HepG2 (cell line): ENCODE measurements around the gene TAS1R1. TPM values are rescaled to one million over a fixed set of nuclear protein-coding genes. Genes with fewer than 3 reads are reported as not detected.

Experiments used
- ELK4 ChIP-seq: sonication (generic); formaldehyde crosslinking; IDR thresholded peaks from 2 replicates; pipeline ENCODE4 v1.9.0; 2021; ENCODE audit warnings: missing genetic modification reagents, borderline replicate concordance
- FOXP1 ChIP-seq, 2 experiments: fragments of 450-650 bp in 1 of 2; IDR thresholded peaks; 2 replicates each; pipeline ENCODE4 v1.6.1; 2017 to 2018; ENCODE audit warnings: antibody characterized with exemption in 1 of 2
- HOXA3 ChIP-seq: sonication (generic); formaldehyde crosslinking; IDR thresholded peaks from 2 replicates; pipeline ENCODE4 v1.5.0; 2020; ENCODE audit warnings: missing genetic modification reagents
- JUN ChIP-seq: sonication (generic); formaldehyde crosslinking; IDR thresholded peaks from 2 replicates; pipeline ENCODE4 v1.4.0; 2020; ENCODE audit warnings: mild to moderate bottlenecking, missing genetic modification reagents
- KAT2B ChIP-seq: fragments of 150-350 bp; IDR thresholded peaks from 2 replicates; pipeline ENCODE4 v1.6.1; 2014; ENCODE audit warnings: low read depth, low read length, borderline replicate concordance
- KDM4B ChIP-seq: sonication (generic); formaldehyde crosslinking; IDR thresholded peaks from 2 replicates; pipeline ENCODE4 v1.4.0; 2020; ENCODE audit warnings: missing genetic modification reagents
- MAFG ChIP-seq: sonication (generic); formaldehyde crosslinking; IDR thresholded peaks from 2 replicates; pipeline ENCODE4 v1.5.1; 2020; ENCODE audit warnings: mild to moderate bottlenecking, missing genetic modification reagents
- NR1H2 ChIP-seq: sonication (generic); formaldehyde crosslinking; IDR thresholded peaks from 2 replicates; pipeline ENCODE4 v1.8.1; 2022; ENCODE audit warnings: low read depth, missing genetic modification reagents, borderline replicate concordance
- PAWR ChIP-seq: sonication (generic); formaldehyde crosslinking; IDR thresholded peaks from 2 replicates; pipeline ENCODE4 v1.4.0; 2020; ENCODE audit warnings: missing genetic modification reagents, mild to moderate bottlenecking, borderline replicate concordance
- TBP ChIP-seq: sonication (generic); formaldehyde crosslinking; IDR thresholded peaks from 2 replicates; pipeline ENCODE4 v1.5.0; 2020; ENCODE audit warnings: missing genetic modification reagents
- ZBTB33 ChIP-seq: sonication (generic); formaldehyde crosslinking; IDR thresholded peaks from 2 replicates; pipeline ENCODE4 v1.4.0; 2020; ENCODE audit warnings: missing genetic modification reagents
- ZBTB37 ChIP-seq: sonication (generic); formaldehyde crosslinking; IDR thresholded peaks from 2 replicates; pipeline ENCODE4 v1.4.0; 2020; ENCODE audit warnings: mild to moderate bottlenecking, missing genetic modification reagents
- ZFP37 ChIP-seq: sonication (generic); formaldehyde crosslinking; IDR thresholded peaks from 2 replicates; pipeline ENCODE4 v1.4.0; 2020; ENCODE audit warnings: missing genetic modification reagents, borderline replicate concordance
- ZNF282 ChIP-seq: fragments of 450-650 bp; IDR thresholded peaks from 2 replicates; pipeline ENCODE4 v1.6.1; 2018; ENCODE audit not compliant: partially characterized antibody
- ZNF432 ChIP-seq: sonication (generic); formaldehyde crosslinking; IDR thresholded peaks from 2 replicates; pipeline ENCODE4 v1.5.0; 2020; ENCODE audit warnings: missing genetic modification reagents, mild to moderate bottlenecking, borderline replicate concordance
- ZNF460 ChIP-seq: sonication (generic); formaldehyde crosslinking; IDR thresholded peaks from 2 replicates; pipeline ENCODE4 v1.5.1; 2020; ENCODE audit warnings: missing genetic modification reagents, mild to moderate bottlenecking, borderline replicate concordance
- ZNF558 ChIP-seq: sonication (generic); formaldehyde crosslinking; IDR thresholded peaks from 2 replicates; pipeline ENCODE4 v1.9.0; 2022; ENCODE audit warnings: mild to moderate bottlenecking, missing genetic modification reagents, borderline replicate concordance
- ZNF577 ChIP-seq: sonication (generic); formaldehyde crosslinking; IDR thresholded peaks from 2 replicates; pipeline ENCODE4 v1.4.0; 2020; ENCODE audit warnings: mild to moderate bottlenecking, low read depth, missing genetic modification reagents, borderline replicate concordance
- ZNF850 ChIP-seq: sonication (generic); formaldehyde crosslinking; conservative IDR thresholded peaks from 2 replicates; pipeline ENCODE4 v1.9.0; 2021; ENCODE audit warnings: mild to moderate bottlenecking, missing genetic modification reagents
- polyA plus RNA-seq, 8 experiments: library from polyadenylated mRNA; depleted of rRNA in 3 of 8; stranded (reverse) in 7 of 8; unstranded in 1 of 8; fragments of >200 nt; fragmentation: Illumina TruSeq in 4 of 8; extraction: Trizol in 4 of 8; gene quantifications; 2 replicates each; pipeline versions ENCODE4 v1.2.1 to v1.2.3, GENCODE V29; 2011 to 2016; ENCODE audit warnings: low read depth in 4 of 8, missing spikeins in 1 of 8, mixed read lengths in 1 of 8; ENCODE audit not compliant: insufficient read depth in 1 of 8
- total RNA-seq, 5 experiments: library from RNA; depleted of rRNA; stranded (reverse); fragments of >200 nt; fragmentation: Illumina TruSeq; extraction: Trizol; gene quantifications; 2 replicates each; pipeline ENCODE4 v1.2.3, GENCODE V29; 2016; ENCODE audit warnings: low read depth in 1 of 5
- TF ChIP-seq, protein P1 (sequence below): sonication (generic); formaldehyde crosslinking; IDR thresholded peaks from 2 replicates; pipeline ENCODE4 v1.4.0; 2020; ENCODE audit warnings: missing genetic modification reagents
- TF ChIP-seq, protein P2 (sequence below): sonication (generic); formaldehyde crosslinking; IDR thresholded peaks from 2 replicates; pipeline ENCODE4 v1.8.1; 2023; ENCODE audit warnings: mild to moderate bottlenecking, moderate library complexity, missing genetic modification reagents

Gene TAS1R1
- total and polyA plus RNA-seq, 2 of the 13 experiments (the other 11 are each of a cell fraction or from before 2014, with no cell fraction given), result 1.4 to 1.6 TPM

DNA sequence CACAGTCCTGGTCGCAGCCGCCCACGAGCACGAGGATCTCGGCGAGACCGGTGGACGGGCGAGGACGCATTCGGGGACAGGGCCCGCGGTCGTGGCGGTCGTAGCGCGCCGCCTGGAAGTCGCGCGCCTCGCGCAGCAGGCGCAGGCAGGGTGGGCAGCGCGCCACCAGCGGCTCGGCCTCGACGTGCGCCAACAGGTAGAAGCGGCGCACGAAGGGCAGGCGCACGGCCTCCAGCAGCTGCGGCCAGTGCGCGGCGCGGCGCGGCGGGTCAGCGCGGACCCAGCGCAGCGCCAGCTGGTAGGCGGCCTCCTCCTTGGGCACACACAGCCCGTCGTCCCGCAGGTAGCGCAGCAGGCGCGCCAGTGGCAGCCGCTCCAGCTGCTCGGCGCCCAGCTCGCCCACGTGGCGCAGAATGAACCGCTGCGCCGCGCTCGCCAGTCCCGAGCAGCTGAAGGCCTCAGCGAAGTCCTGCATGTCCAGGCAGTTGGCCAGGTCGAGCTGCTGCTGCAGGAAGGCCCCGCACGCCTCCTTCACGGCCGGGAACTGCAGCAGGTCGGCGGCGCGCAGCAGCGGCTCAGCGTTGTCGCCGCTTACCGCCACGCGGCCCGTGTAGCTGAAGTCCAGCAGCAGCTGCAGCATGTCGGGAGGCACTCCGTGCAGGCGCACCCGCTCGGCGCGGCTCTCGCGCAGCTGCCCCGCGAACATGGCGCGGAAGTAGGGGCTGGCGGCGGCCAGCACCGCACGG, 47.0 kb downstream of the TAS1R1 start (continued):
- TF ChIP-seq, protein P1, sequence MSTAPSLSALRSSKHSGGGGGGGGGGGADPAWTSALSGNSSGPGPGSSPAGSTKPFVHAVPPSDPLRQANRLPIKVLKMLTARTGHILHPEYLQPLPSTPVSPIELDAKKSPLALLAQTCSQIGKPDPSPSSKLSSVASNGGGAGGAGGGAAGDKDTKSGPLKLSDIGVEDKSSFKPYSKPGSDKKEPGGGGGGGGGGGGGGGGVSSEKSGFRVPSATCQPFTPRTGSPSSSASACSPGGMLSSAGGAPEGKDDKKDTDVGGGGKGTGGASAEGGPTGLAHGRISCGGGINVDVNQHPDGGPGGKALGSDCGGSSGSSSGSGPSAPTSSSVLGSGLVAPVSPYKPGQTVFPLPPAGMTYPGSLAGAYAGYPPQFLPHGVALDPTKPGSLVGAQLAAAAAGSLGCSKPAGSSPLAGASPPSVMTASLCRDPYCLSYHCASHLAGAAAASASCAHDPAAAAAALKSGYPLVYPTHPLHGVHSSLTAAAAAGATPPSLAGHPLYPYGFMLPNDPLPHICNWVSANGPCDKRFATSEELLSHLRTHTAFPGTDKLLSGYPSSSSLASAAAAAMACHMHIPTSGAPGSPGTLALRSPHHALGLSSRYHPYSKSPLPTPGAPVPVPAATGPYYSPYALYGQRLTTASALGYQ (CRISPR knock-in tag), result no peak
- no peak; the same call in 1 of the 2 replicates for TF ChIP-seq ELK4 (CRISPR knock-in tag)
- no peak for TF ChIP-seq KAT2B
- no peak for TF ChIP-seq HOXA3 (CRISPR knock-in tag)
- TF ChIP-seq ZBTB37 (CRISPR knock-in tag), result no peak
- TF ChIP-seq ZNF850, result 0 out of 2 replicates have a peak, but pooled peaks have one; percentile 76
- TF ChIP-seq ZNF577 (CRISPR knock-in tag), result no peak
- no peak for TF ChIP-seq ZFP37
- no peak for TF ChIP-seq ZNF282
- no peak; the same call in 1 of the 2 replicates for TF ChIP-seq ZNF558 (CRISPR knock-in tag)
- no peak for TF ChIP-seq KDM4B (CRISPR knock-in tag)
- no peak for TF ChIP-seq TBP
- TF ChIP-seq NR1H2 (CRISPR knock-in tag), result no peak
- no peak for TF ChIP-seq ZBTB33 (CRISPR knock-in tag)
- TF ChIP-seq ZNF432 (CRISPR knock-in tag), result no peak
- TF ChIP-seq PAWR (CRISPR knock-in tag), result no peak
- no peak for TF ChIP-seq FOXP1 (IDR thresholded peaks at IDR 0.05)
- no peak for TF ChIP-seq FOXP1 (CRISPR knock-in tag; IDR thresholded peaks at IDR 0.05)
- no peak; the same call in 1 of the 2 replicates for TF ChIP-seq ZNF460
- no peak for TF ChIP-seq JUN
- TF ChIP-seq, protein P2, sequence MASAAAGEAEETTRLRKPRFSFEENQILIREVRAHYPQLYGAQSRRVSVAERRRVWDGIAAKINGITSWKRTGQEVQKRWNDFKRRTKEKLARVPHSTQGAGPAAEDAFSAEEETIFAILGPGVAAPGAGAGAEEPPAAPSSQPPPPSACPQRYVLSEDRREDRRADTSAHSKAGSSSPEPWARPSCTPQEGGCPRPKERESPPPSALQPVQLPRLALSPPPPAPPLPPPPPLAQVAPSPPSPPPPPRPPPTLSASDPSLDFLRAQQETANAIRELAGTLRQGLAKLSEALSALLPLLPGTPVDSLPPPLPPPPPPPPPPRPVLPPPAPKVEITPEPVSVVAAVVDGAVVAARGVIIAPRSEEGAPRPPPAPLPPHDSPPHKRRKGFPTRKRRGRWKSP (CRISPR knock-in tag), result peak; percentile 97
- TF ChIP-seq MAFG (CRISPR knock-in tag), result no peak
